Breast epithelium (tissue), 4 donors: ENCODE data around the gene OR14J1. TPM values are rescaled to one million over a fixed set of nuclear protein-coding genes. Genes with fewer than 3 reads are reported as not detected.

ENCODE experiments used
- DNase-seq, 2 donors: peaks; one replicate each; pipeline ENCODE4 v3.0.0-alpha.2; 2019; ENCODE audit warnings: low spot score in 2 of 2
- H3K27ac ChIP-seq, 2 donors: fragments of 200-600 bp; sonication (generic) in 1 of 2; one replicate each; pipeline ENCODE4 v1.5.1; 2016 to 2019; ENCODE audit warnings: mild to moderate bottlenecking in 1 of 2
- H3K27me3 ChIP-seq, 2 donors: fragments of 200-600 bp; sonication (generic) in 1 of 2; one replicate each; pipeline versions ENCODE4 v1.5.1 to v1.6.0; 2017 to 2019; ENCODE audit warnings: control low read depth in 1 of 2, mild to moderate bottlenecking in 1 of 2
- H3K36me3 ChIP-seq: fragments of 200-600 bp; one replicate; pipeline ENCODE4 v1.5.1; 2019
- H3K4me1 ChIP-seq, 2 donors: fragments of 200-600 bp; sonication (generic); one replicate each; pipeline ENCODE4 v1.5.1; 2016 to 2019; ENCODE audit warnings: control low read depth in 1 of 2
- H3K4me3 ChIP-seq, 3 donors: fragments of 200-600 bp; sonication (generic); 1 replicate in 2 of 3; 2 replicates in 1 of 3; pipeline ENCODE4 v1.5.1; 2016 to 2019; ENCODE audit warnings: mild to moderate bottlenecking in 3 of 3, moderate library complexity in 2 of 3
- H3K9me3 ChIP-seq, 2 donors: fragments of 200-600 bp; sonication (generic) in 1 of 2; one replicate each; pipeline ENCODE4 v1.5.1; 2016 to 2019; ENCODE audit warnings: control low read depth in 1 of 2
- CTCF ChIP-seq, 3 donors: fragments of 450-650 bp; IDR thresholded peaks; one replicate each; pipeline ENCODE4 v1.5.1; 2016 to 2017; ENCODE audit warnings: antibody characterized with exemption in 3 of 3, mild to moderate bottlenecking in 3 of 3, moderate library complexity in 3 of 3
- POLR2A ChIP-seq: fragments of 450-650 bp; IDR thresholded peaks from one replicate; pipeline ENCODE4 v1.6.1; 2016; ENCODE audit warnings: antibody characterized with exemption, mild to moderate bottlenecking, moderate library complexity
- POLR2AphosphoS5 ChIP-seq, 3 donors: sonication (generic); formaldehyde crosslinking; IDR thresholded peaks; one replicate each; pipeline ENCODE4 v1.6.1; 2017; ENCODE audit warnings: antibody characterized with exemption in 3 of 3
- intact Hi-C: fragments of 100-400 bp; cut with DNase I; formaldehyde crosslinking; loops from one replicate; pipeline ENCODE4 v1.15.1; 2023; ENCODE audit warnings: low total_unique reads
- total RNA-seq, 3 donors: library from RNA; depleted of rRNA; stranded (reverse); fragments of >200 nt; gene quantifications; one replicate each; pipeline ENCODE4 v1.1.0, GENCODE V29; 2016

OR14J1 gene
- not detected for total RNA-seq

GRCh38 chr6:29301316-29301715 is at the start of gene OR14J1:
Gene OR14J1, plus strand, starts transcription at chr6:29301701. Its CDS starts 4,989 bp downstream, at chr6:29306690.
- Histone ChIP-seq H3K27me3 (no peaks in the 10 kb centered on the region), H3K4me3 (no peak within 1 kb of the TSS), H3K4me1 (no peaks in the 10 kb centered on the region), H3K9me3 (no peaks in the 10 kb centered on the region), H3K27ac (no peak within 1 kb of the TSS), H3K36me3 (no peaks in the 10 kb centered on the region)
- TF ChIP-seq POLR2A (no peak), CTCF (IDR thresholded peaks at IDR 0.05) (no peak), POLR2AphosphoS5 (IDR thresholded peaks at IDR 0.05) (no peak)
- intact Hi-C loops, result no loop called here
- DNase-seq, result no peak

GRCh38 chr6:29251736-29252135 is 49.8 kb upstream of the OR14J1 start:
- no peaks in the 10 kb centered on the region for H3K27me3 ChIP-seq
- no peak overlapping the region for H3K4me3 ChIP-seq
- H3K36me3 ChIP-seq, result no peaks in the 10 kb centered on the region
- no peak overlapping the region for H3K27ac ChIP-seq
- no peaks in the 10 kb centered on the region for H3K4me1 ChIP-seq
- intact Hi-C loops, result no loop called here
- DNase-seq, result no peak
- TF ChIP-seq POLR2AphosphoS5 (IDR thresholded peaks at IDR 0.05), result no peak
- no peak for TF ChIP-seq CTCF (IDR thresholded peaks at IDR 0.05)
- no peak for TF ChIP-seq POLR2A
- no peaks in the 10 kb centered on the region for H3K9me3 ChIP-seq

- no peak for DNase-seq
- no peaks in the 10 kb centered on the region for H3K27me3 ChIP-seq
- no peak overlapping the region for H3K27ac ChIP-seq
- TF ChIP-seq CTCF (IDR thresholded peaks at IDR 0.05), result no peak
- no peak for TF ChIP-seq POLR2A
- no peak for TF ChIP-seq POLR2AphosphoS5 (IDR thresholded peaks at IDR 0.05)
- H3K9me3 ChIP-seq, result no peaks in the 10 kb centered on the region
- H3K36me3 ChIP-seq, result no peaks in the 10 kb centered on the region
- no peak overlapping the region for H3K4me3 ChIP-seq
- intact Hi-C loops, result no loop called here
- no peaks in the 10 kb centered on the region for H3K4me1 ChIP-seq
Observed at GRCh38 chr6:29255530-29255929, 46.0 kb upstream of the OR14J1 start.

GRCh38 chr6:29259721-29260120 is 41.8 kb upstream of the OR14J1 start:
- no peaks in the 10 kb centered on the region for H3K4me1 ChIP-seq
- H3K27me3 ChIP-seq, result no peaks in the 10 kb centered on the region
- H3K9me3 ChIP-seq, result no peaks in the 10 kb centered on the region
- H3K36me3 ChIP-seq, result no peaks in the 10 kb centered on the region
- TF ChIP-seq POLR2AphosphoS5 (IDR thresholded peaks at IDR 0.05) (no peak), POLR2A (no peak), CTCF (IDR thresholded peaks at IDR 0.05) (no peak)
- H3K27ac ChIP-seq, result no peak overlapping the region
- no peak for DNase-seq
- intact Hi-C loops, result no loop called here
- H3K4me3 ChIP-seq, result no peak overlapping the region

GRCh38 chr6:29263001-29263400 is 38.5 kb upstream of the OR14J1 start:
- TF ChIP-seq POLR2A (no peak), CTCF (IDR thresholded peaks at IDR 0.05) (no peak), POLR2AphosphoS5 (IDR thresholded peaks at IDR 0.05) (no peak)
- Histone ChIP-seq H3K36me3 (no peaks in the 10 kb centered on the region), H3K4me1 (no peaks in the 10 kb centered on the region), H3K27ac (no peak overlapping the region), H3K9me3 (no peaks in the 10 kb centered on the region), H3K27me3 (no peaks in the 10 kb centered on the region), H3K4me3 (no peak overlapping the region)
- DNase-seq, result no peak
- intact Hi-C loops, result no loop called here
